ENCODE results near the gene MAML3. TPM values are rescaled to one million over a fixed set of nuclear protein-coding genes. Genes with fewer than 3 reads are reported as not detected.

Gene MAML3
- total RNA-seq, 1 donor from 2014 or later, result 9.5 TPM

GRCh38 chr4:140156529-140157171 lies 2.7 kb upstream of the MAML3 start:
- DNase-seq (ENCODE audit: low read depth, low spot score), result no peak

DNA sequence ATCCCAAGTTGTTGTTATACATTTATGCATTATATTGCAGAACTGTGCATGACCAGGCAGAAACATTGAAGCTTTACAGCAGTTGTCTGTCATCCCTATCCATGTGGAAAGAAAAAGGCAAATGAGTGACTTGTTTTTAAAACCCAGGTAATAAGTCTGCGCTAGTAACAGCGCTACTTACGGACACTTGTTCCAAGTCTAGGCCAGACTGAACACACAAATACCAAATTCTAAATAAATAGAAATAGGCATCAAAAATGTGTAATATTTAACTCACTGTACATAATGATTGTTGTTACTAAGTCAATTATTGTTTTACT lies 548 bp upstream of the MAML3 start:
- no peak for DNase-seq (ENCODE audit: low read depth, low spot score)

DNA sequence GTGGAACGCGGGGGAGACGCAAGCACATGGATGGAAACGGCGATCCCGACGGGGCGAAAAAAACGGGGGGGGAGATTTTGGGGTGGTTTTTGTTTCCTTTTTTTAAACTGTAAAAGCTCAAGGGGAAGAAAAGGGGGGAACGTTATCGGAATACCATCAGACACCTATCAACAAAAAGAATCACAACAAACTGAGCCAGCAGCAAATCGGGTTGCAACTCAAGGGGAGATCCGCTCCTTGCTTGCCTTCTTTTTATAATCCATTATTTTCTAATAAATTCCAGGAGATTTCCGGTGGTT lies 616 bp downstream of the MAML3 start:
- DNase-seq (ENCODE audit: low read depth, low spot score), result no peak

DNA sequence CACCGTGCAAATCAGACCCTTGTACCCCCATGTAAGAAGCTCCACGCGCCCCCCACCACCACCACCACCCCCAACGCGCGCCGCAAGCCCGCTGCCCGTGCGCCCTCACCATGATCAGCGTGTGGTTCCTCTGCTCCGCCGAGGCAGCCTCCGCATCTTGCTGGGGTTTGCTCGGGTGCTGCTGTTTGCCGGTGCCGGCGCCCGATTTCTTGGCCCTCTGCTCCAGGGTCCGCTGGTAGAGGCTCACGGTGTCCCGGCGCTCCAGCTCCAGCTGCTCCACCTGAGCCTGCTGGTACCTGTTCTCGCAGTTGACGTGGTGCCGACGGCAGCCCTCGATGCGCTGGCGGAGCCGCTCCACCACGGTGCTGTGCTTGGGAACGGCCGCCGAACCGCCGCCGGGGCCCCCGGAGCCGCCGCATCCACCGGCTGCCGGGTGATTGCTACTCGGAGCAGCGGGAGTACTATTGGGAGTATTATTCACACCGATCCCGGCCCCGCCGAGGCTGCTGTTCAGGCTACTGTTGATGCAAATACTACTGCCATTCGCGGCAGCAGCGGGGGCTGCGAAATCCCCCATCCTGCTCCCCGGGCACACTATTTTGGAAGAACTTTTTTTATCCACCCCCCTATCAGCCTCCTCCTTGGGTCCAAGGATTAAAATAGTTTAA lies 1.1 kb downstream of the MAML3 start:
- DNase-seq (ENCODE audit: low read depth, low spot score), result no peak

GRCh38 chr4:140152013-140152703 lies 1.8 kb downstream of the MAML3 start:
- no peak for DNase-seq (ENCODE audit: low read depth, low spot score)

DNA sequence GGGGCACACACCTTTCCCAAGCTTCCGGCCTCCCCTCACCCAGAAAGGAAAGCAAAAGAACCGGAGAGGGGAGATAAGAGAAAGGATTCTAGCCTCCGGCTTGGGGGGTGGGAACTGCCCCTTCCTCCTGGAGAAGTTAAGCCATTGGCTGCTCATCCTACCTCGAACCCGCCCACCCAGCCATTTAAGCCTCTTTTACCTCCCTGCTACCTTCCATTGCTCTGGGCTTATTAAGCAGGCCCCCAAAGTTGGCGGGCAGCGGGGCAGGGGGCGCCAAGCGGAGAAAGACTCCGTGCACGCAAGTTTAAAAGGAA lies 2.3 kb downstream of the MAML3 start:
- DNase-seq (ENCODE audit: low read depth, low spot score), result peak; percentile 85

GRCh38 chr4:140150886-140151698 lies 2.9 kb downstream of the MAML3 start:
- peak; percentile 92 for DNase-seq (ENCODE audit: low read depth, low spot score)

DNA sequence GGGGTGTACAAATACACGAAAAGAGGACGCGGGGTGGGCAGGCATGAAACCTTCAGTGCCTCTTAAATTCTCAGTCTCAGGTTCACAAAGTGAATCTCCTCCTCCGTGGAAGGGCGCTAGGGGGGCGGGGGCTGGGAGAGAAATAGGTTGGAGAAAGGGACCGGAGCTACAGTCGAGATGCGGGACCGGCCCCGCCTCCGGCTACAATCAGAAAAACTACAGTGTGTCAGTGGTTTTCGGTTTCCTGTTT lies 3.4 kb downstream of the MAML3 start:
- no peak for DNase-seq (ENCODE audit: low read depth, low spot score)

GRCh38 chr4:140149846-140150635 lies 3.9 kb downstream of the MAML3 start:
- DNase-seq (ENCODE audit: low read depth, low spot score), result no peak

DNA sequence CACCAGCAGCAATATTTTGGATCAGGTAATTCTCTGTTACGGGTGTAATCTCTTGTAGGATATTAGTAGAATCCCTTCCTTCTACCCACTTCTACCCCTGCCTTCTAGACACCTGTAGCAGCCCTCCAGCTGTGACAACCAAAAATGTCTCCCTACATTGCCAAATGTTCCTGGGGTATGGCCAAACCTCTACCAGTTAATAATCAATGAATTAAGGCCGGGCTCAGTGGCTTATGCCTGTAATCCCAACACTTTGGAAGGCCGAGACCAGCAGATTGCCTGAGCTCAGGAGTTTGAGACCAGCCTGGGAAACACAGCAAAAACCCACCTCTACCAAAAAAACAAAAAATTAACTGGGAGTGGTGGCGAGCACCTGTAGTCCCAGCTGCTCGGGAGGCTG lies 9.9 kb downstream of the MAML3 start:
- DNase-seq (ENCODE audit: low read depth, low spot score), result no peak

- no peak for DNase-seq (ENCODE audit: low read depth, low spot score)
Measured at GRCh38 chr4:140141210-140141835, 12.7 kb downstream of the MAML3 start.

GRCh38 chr4:140140566-140140965 lies 13.4 kb downstream of the MAML3 start:
- no peak for DNase-seq (ENCODE audit: low read depth, low spot score)

GRCh38 chr4:140138428-140138827 lies 15.6 kb downstream of the MAML3 start:
- DNase-seq (ENCODE audit: low read depth, low spot score), result no peak

GRCh38 chr4:140137671-140138070 lies 16.3 kb downstream of the MAML3 start:
- no peak for DNase-seq (ENCODE audit: low read depth, low spot score)

DNA sequence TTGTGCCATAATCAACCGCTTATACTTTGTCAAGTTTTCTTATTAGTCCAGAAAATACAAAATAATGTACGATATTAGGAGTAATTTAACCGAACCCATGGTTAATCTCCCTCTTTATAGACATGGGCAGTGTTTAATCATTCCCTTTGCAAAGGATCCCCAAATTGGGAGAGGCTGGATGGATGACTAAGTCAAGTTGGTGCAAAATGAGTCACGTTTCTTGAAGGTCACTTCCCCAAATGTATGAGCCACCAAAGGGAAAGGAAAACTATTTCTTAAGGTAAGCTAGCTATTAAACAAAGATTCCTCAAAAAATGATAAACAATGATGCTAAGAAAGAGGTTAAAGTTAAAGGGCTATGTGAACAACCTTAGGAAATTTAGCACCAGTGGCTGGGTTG lies 17.5 kb downstream of the MAML3 start:
- DNase-seq (ENCODE audit: low read depth, low spot score), result no peak

GRCh38 chr4:140135529-140136088 lies 18.4 kb downstream of the MAML3 start:
- DNase-seq (ENCODE audit: low read depth, low spot score), result no peak

DNA sequence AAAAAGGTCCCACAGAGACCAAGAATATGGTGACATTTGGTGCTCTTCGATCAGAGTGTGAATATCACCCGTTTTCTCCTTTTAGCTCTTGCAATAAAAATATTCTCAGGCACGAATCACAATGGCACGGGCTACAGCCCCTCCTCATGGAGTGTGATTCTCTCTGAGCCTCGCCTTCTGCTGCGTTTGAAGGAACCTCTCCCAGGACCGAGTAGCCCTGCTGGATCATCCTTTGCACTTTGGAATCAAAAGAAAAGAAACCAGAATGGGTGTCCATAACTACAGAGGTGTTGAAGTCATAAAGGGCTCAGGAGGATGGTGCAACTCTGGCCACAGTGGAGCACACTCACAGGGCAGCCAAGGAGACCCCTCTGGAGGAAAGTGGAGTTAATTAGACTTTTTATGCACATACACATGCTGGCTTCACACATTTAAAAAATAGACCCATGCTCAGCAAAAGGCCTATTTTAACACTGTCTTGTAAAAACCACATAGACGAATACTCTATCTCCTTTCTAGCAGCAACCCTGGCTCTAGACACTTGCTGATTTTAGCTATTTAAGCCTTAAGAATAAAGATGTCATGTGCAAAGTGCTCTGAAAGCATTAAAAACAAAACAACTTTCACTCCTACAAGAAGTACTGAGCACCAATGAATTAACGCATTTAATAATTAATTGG lies 19.1 kb downstream of the MAML3 start:
- DNase-seq (ENCODE audit: low read depth, low spot score), result no peak

DNA sequence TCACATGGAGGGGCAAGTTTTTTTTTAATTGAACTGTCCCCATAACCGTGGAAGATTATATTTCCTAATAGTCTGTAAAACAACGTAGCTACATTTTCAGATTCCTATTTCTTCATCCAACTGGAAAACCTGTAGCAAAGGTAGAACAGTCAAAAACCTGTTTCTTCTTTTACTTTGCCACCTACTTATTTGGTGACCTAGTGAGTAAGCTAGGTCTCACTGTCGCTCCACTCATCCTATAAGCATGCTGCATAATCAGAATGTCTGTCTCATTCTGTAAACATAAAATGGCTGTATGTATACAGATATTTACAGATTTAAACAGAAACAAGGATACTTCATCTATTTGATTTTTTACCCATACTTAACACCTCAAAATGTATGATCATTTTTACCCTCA lies 20.4 kb downstream of the MAML3 start:
- DNase-seq (ENCODE audit: low read depth, low spot score), result no peak

- no peak for DNase-seq (ENCODE audit: low read depth, low spot score)
Measured at GRCh38 chr4:140131675-140132229, 22.2 kb downstream of the MAML3 start.

GRCh38 chr4:140130677-140131076 lies 23.3 kb downstream of the MAML3 start:
- DNase-seq (ENCODE audit: low read depth, low spot score), result no peak

Data from pulmonary artery endothelial cell (primary cell).